GM19351 (cell line): ENCODE data around the gene TAMM41.
"Not testable (repeated sequence)": the region's sequence is repeated elsewhere in the genome, so short reads cannot be mapped to it uniquely, and the experiment has no call there.

Source experiments
- ATAC-seq: cut with Tn5 transposase; IDR thresholded peaks from one replicate; pipeline ENCODE4 v1.9.1; 2021; ENCODE audit warnings: mild to moderate bottlenecking, moderate library complexity; ENCODE audit not compliant: unreplicated experiment

TAMM41 gene, protein sequence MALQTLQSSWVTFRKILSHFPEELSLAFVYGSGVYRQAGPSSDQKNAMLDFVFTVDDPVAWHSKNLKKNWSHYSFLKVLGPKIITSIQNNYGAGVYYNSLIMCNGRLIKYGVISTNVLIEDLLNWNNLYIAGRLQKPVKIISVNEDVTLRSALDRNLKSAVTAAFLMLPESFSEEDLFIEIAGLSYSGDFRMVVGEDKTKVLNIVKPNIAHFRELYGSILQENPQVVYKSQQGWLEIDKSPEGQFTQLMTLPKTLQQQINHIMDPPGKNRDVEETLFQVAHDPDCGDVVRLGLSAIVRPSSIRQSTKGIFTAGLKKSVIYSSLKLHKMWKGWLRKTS

DNA sequence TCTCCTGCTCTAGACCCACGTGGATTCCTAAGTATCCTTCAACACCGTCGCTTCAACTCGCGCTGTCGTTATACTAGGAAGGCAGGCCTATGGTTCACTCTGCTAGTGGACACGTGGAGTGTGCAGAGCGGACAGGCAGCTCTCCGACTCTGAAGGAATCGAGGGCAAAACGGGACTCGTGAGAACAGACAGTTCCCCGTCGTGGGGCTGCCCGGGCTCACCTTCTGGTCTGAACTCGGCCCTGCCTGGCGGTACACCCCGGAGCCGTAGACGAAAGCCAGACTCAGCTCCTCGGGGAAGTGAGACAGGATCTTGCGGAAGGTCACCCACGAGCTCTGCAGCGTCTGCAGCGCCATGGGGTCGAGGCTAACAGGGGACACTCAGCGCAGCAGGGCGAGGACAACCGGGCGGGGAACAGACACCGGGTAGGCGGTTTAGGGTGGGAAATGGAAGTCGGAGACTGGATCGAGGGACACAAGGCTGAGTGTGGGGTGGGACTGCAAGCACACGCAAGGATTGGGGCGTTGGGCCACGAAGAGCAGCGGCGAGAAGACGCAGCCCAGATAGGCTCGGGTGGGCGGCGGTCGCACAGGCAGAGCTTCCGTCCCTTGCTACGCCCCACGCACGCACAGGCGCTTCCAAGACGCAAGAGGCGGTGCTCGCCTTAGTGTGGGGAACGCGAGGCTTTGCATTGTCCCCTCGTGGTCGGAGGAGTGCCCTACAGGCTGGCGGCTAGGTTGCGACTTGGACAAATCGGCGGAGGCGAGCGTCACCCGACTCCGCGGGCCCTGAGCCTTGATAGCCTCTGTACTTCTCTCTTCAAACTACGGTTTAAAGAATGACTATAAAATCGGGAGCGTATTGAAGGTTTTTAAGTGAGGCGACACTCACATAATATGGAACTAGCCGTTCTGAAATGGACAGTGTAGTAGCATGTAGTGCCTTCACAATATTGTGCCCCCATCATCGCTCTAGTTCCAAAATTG, at the start of gene TAMM41:
Gene TAMM41, minus strand, starts transcription at position 605 of the 986 bp plus-strand sequence. Its CDS starts 249 bp downstream, at position 356.
- ATAC-seq: peak; percentile 99

- no peak for ATAC-seq
Measured at GRCh38 chr3:11878837-11879236, 32.2 kb upstream of the TAMM41 start.

DNA sequence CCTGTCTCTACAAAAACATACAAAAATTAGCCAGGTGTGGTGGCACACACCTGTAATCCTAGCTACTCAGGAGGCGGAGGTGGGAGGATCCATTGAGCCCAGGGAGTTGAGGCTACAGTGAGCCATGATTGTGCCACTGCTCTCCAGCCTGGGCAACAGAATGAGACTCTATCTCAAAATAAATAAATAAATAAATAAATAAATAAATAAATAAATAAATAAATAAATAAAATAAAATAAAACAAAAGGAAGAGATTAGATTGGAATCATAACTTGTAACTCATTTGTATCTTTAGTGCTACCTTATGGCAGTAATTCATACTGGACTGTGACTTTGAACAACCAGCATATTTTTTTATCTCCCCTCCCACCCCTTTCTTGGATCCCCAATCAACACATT, 28.0 kb upstream of the TAMM41 start:
- ATAC-seq: not testable (repeated sequence)

- ATAC-seq: not testable (repeated sequence)
Measured at GRCh38 chr3:11863739-11864138, 17.1 kb upstream of the TAMM41 start.

GRCh38 chr3:11862584-11862983, 15.9 kb upstream of the TAMM41 start:
- ATAC-seq: not testable (repeated sequence)

DNA sequence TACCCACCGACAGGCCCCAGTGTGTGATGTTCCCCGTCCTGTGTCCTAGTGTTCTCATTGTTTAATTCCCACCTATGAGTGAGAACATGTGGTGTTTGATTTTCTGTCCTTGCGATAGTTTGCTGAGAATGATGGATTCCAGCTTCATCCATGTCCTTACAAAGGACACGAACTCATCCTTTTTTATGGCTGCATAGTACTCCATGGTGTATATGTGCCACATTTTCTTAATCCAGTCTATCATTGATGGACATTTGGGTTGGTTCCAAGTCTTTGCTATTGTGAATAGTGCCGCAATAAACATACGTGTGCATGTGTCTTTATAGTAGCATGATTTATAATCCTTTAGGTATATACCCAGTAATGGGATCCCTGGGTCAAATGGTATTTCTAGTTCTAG, 15.5 kb upstream of the TAMM41 start:
- ATAC-seq: not testable (repeated sequence)

GRCh38 chr3:11860213-11860612, 13.5 kb upstream of the TAMM41 start:
- ATAC-seq: not testable (repeated sequence)

GRCh38 chr3:11853450-11853849, 6.8 kb upstream of the TAMM41 start:
- no peak for ATAC-seq

DNA sequence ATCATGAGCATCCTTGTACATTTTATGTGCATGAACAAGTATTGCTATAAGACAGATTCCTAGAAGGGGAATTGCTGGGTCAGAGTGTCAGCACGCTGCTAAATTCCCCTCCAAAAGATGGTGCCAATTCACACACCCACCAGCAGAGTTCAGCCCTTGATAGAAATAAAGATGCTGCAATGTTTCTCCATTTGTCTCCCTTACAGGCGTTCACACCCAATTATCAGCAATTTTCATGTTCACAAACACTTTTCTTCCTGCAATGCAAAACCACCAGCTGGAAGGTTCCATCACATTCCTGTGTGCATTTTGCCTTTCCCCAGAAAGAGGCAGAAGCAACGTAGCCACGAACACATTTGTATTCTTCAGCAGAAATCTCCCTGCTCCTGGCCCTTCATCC, 3.3 kb upstream of the TAMM41 start:
- no peak for ATAC-seq

GRCh38 chr3:11847607-11848006, 922 bp upstream of the TAMM41 start:
- no peak for ATAC-seq

- no peak for ATAC-seq
Measured at GRCh38 chr3:11845651-11846050, 1.0 kb downstream of the TAMM41 start.

- ATAC-seq: no peak
Measured at GRCh38 chr3:11844891-11845290, 1.8 kb downstream of the TAMM41 start.

DNA sequence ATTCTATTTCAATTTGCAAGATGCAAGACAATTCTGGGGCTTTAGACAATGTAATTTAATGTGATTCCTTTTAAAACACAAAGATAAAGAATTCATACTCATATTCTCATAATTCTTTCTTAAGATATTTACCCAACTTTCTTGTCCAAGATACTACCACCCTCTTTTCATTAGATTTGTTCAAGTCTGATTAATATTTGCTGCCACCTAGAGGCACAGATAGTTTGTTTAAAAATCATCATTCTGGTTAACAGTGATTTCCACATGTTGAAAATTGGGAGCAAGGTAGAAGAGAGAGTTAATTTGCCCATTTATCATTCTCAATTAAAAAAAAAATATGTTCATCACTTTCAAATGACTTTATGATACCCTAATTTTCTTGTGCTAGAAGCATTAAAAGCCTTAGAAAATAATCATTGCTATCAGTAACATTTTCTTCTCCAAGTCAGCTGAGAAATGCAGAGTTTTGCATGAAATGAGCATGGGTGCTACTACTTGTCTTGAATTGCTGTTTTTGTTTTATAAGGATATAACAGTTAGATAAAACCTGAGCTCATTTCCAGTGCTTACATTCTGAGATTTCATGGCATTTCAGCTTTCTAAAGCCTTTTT, 11.6 kb downstream of the TAMM41 start:
- no peak for ATAC-seq

GRCh38 chr3:11832981-11833905, 13.4 kb downstream of the TAMM41 start:
- no peak for ATAC-seq

- no peak for ATAC-seq
Measured at GRCh38 chr3:11829416-11829815, 17.3 kb downstream of the TAMM41 start.

DNA sequence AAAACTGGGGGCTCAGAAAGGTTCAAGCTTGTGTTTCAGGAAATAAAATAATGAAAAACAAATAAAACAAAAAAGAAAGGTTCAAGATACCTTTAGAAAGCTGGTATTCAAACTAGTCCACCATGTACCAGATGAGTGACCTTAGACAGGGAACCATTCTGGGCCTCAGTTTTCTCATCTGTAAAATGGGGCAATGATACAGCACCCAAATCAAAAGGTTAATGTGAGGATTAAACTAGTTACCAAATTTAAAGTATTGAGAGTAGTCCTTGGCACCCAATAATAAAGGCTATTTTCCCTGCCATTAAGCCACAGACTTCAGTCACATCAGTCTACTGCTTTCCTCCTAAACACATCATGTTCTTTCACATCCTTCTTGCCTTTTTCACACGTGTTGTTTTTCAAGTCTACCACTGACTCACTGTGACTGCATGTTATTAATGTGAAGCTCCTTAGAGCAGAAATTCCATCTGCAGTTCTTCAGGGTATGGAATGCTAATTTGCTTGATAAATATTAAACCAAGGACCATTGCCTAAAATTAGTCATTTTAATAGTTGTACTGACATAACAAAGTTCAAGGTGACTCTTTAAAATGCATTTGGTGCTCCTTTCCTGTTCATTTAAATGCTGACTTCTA, 19.9 kb downstream of the TAMM41 start:
- ATAC-seq: peak; percentile 49

DNA sequence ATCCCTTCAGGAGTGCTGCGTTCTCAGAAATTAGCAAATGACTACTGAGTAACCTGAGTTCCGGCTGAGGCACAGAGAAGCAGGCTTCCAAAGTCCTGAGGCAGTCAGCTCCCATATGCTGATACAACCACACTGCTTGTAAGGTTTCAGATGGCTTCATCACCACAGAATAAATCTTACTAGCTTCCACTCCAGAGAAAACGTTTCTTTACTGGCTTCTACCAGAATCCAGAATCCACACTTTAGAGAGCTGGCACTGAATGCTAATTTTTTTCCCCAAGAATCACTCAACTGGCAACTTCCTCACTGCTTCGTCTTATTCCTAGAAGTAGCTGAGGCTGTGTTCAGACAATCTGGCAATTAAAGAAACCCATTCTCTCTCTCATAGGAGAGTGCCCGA, 21.4 kb downstream of the TAMM41 start:
- ATAC-seq: no peak

GRCh38 chr3:11820531-11821041, 26.1 kb downstream of the TAMM41 start:
- ATAC-seq: peak; percentile 91

DNA sequence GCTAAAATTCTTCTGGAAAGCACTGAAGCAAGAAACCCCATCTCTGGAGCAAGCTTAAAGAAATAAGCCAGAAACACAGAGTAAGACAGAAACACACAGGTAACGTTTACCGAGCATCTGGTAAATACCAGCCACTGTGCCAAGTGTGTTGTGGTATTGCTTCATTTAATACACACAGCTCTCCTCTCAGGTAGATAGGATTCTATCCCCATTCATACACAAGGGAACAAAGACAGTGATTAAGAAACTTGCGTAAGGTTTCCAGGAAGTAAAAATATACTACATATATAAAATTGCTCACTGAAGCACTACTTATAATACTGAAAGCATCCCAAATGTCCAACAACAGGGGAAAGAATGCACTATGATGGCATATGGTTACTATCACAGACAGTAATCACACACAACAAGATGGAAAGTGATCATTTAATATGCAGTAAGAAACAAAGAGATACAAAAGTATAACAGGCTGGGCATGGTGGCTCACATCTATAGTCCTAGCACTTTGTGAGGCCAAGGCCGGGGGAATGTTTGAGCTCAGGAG, 27.5 kb downstream of the TAMM41 start:
- no peak for ATAC-seq
